Panc1 (cell line): ENCODE results near the gene PTPRR.

Experiments
- CTCF ChIP-seq: fragments of 450-650 bp; IDR thresholded peaks from 2 replicates; pipeline ENCODE4 v1.5.1; 2017; ENCODE audit warnings: mild to moderate bottlenecking
- POLR2AphosphoS5 ChIP-seq: IDR thresholded peaks from 2 replicates; pipeline ENCODE4 v1.6.1; 2012; ENCODE audit warnings: mild to moderate bottlenecking, low read depth, low read length, moderate library complexity
- TCF7L2 ChIP-seq: IDR thresholded peaks from 2 replicates; pipeline ENCODE4 v1.6.1; 2011; ENCODE audit warnings: mild to moderate bottlenecking, low read depth, low read length, inconsistent platforms
- TF ChIP-seq, protein P1 (sequence below), 2 experiments: IDR thresholded peaks; 2 replicates each; pipeline ENCODE4 v1.6.1; 2011 to 2012; ENCODE audit warnings: low read depth in 2 of 2, control low read depth in 1 of 2, low read length in 1 of 2, mild to moderate bottlenecking in 1 of 2, moderate library complexity in 1 of 2; ENCODE audit not compliant: insufficient read depth in 1 of 2

DNA sequence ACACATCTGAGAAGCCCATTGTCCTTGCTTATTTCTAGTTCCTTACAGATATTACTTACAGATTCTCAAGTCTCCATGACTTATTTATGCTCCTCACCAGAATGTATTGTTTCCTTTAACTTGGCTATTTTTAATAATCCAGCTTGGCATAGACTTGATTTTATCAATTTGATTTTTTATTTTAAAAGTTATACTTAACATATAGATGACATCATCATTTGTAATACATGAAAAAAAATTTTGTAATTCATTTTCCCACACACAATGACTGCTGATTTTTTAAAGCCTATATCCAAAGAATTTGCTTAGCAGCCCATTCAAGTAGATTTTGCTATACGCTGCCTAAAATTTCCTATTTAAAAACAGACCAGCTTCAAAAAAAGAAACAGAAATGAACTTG is 39.8 kb downstream of the PTPRR start:
- TF ChIP-seq CTCF (no peak), POLR2AphosphoS5 (no peak), TCF7L2 (no peak)
- TF ChIP-seq, protein P1, sequence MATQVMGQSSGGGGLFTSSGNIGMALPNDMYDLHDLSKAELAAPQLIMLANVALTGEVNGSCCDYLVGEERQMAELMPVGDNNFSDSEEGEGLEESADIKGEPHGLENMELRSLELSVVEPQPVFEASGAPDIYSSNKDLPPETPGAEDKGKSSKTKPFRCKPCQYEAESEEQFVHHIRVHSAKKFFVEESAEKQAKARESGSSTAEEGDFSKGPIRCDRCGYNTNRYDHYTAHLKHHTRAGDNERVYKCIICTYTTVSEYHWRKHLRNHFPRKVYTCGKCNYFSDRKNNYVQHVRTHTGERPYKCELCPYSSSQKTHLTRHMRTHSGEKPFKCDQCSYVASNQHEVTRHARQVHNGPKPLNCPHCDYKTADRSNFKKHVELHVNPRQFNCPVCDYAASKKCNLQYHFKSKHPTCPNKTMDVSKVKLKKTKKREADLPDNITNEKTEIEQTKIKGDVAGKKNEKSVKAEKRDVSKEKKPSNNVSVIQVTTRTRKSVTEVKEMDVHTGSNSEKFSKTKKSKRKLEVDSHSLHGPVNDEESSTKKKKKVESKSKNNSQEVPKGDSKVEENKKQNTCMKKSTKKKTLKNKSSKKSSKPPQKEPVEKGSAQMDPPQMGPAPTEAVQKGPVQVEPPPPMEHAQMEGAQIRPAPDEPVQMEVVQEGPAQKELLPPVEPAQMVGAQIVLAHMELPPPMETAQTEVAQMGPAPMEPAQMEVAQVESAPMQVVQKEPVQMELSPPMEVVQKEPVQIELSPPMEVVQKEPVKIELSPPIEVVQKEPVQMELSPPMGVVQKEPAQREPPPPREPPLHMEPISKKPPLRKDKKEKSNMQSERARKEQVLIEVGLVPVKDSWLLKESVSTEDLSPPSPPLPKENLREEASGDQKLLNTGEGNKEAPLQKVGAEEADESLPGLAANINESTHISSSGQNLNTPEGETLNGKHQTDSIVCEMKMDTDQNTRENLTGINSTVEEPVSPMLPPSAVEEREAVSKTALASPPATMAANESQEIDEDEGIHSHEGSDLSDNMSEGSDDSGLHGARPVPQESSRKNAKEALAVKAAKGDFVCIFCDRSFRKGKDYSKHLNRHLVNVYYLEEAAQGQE (IDR thresholded peaks at IDR 0.05; ENCODE audit: insufficient read depth in 1 of 2, low read depth in 2 of 2, low read length in 1 of 2), result no peak
